A673 (cell line): Measurements from ENCODE around the gene HLA-DOB.

ENCODE experiments used
- CTCF ChIP-seq: fragments of 300-800, 200-600 bp; sonication (generic); conservative IDR thresholded peaks from 2 replicates; pipeline ENCODE4 v1.5.1; 2017; ENCODE audit warnings: low read depth, mild to moderate bottlenecking, antibody characterized with exemption, low read length, moderate library complexity, mixed read lengths
- EZH2 ChIP-seq: fragments of 200-600 bp; sonication (generic); IDR thresholded peaks from 2 replicates; pipeline ENCODE4 v1.6.1; 2017; ENCODE audit warnings: borderline replicate concordance, low read depth, mild to moderate bottlenecking, mixed read lengths, antibody characterized with exemption, low read length; ENCODE audit not compliant: poor library complexity, severe bottlenecking

- TF ChIP-seq CTCF: no peak
- TF ChIP-seq EZH2: no peak
Measured at GRCh38 chr6:32763421-32763820, 53.4 kb downstream of the HLA-DOB start, which contains the start of gene HLA-DQB2.
